Pancreas (tissue), 10 donors: ENCODE data around the gene ZNF391. TPM values are rescaled to one million over a fixed set of nuclear protein-coding genes. Genes with fewer than 3 reads are reported as not detected.

Source experiments
- ATAC-seq, 4 donors: fragments of 200-7000 bp; cut with Tn5 transposase; one replicate each; pipeline versions ENCODE4 v1.8.0 to v1.9.1; 2020; ENCODE audit warnings: mild to moderate bottlenecking in 4 of 4, moderate library complexity in 4 of 4
- DNase-seq, 6 donors: peaks; one replicate each; pipeline ENCODE4 v3.0.0-alpha.2; 2020
- FAIRE-seq: peaks from 2 replicates; lab custom pipeline; 2012; peaks lifted over from hg19 to GRCh38; lab: Jason Lieb, UNC
- H3K27ac ChIP-seq, 4 donors: fragments of 200-600 bp; sonication (generic); 1 replicate in 3 of 4; 2 replicates in 1 of 4; pipeline versions ENCODE4 v1.5.0 to v1.8.0; 2020
- H3K27me3 ChIP-seq, 4 donors: fragments of 200-600 bp; one replicate each; pipeline ENCODE4 v1.8.0; 2021
- H3K36me3 ChIP-seq, 3 donors: fragments of 200-600 bp; sonication (generic) in 1 of 3; one replicate each; pipeline versions ENCODE4 v1.5.0 to v1.8.0; 2020 to 2021
- H3K4me1 ChIP-seq, 3 donors: fragments of 200-600 bp; one replicate each; pipeline ENCODE4 v1.8.0; 2021
- H3K4me3 ChIP-seq, 4 donors: fragments of 200-600 bp; sonication (generic) in 2 of 4; one replicate each; pipeline versions ENCODE4 v1.5.0 to v1.8.0; 2020 to 2021
- H3K9me3 ChIP-seq, 4 donors: fragments of 200-600 bp; one replicate each; pipeline ENCODE4 v1.8.0; 2021
- WGBS, 2 donors: extraction: QIAGEN DNeasy Blood & Tissue Kit; methylation state at CpG; one replicate each; pipeline ENCODE4 v1.1.7; 2013; 5-methylcytosine and 5-hydroxymethylcytosine counted together
- intact Hi-C, 3 donors: fragments of 100-400 bp; cut with DNase I; formaldehyde crosslinking; loops; one replicate each; pipeline versions ENCODE4 v1.11.1 to v1.14.2; 2022
- polyA plus RNA-seq, 2 donors: library from polyadenylated mRNA; stranded (reverse); fragments of 200-250 nt; gene quantifications; one replicate each; pipeline ENCODE4 v1.2.3, GENCODE V29; 2013
- total RNA-seq, 6 donors: library from RNA; stranded (reverse); fragmentation: NEBNext Ultra II Directional in 4 of 6; extraction: Animal tissue kit (Norgen Biotek cat#: 25700) in 4 of 6; gene quantifications; one replicate each; pipeline versions ENCODE4 v1.2.1 to v1.2.4, GENCODE V29; 2021 to 2023
- TF ChIP-seq, protein P1 (sequence below), 4 donors: fragments of 200-600 bp; sonication (generic) in 3 of 4; IDR thresholded peaks; one replicate each; pipeline versions ENCODE4 v1.5.0 to v1.8.0; 2021; ENCODE audit warnings: antibody characterized with exemption in 4 of 4
- donor health status: healthy with polysubstance abuse.
- donor health status: DM: no; HTN: no; CAD: no; lungs with moderate emphysema.
- donor health status: DM: no; HTN: no; CAD: no.
- donor health status: control.
- donor health status: control.
- donor health status: Bipolar disorder and iron deficiency.
- donor health status: DM: yes; HTN: yes; CAD: no.
- donor health status: DM: no; HTN: no; CAD: no.
- donor health status: DM: no; HTN: no; CAD: no.
- donor health status: DM: yes; HTN: yes; CAD: no.

Gene ZNF391
- total and polyA plus RNA-seq, 8 donors, result 1.2 to 3.7 (median 2.1) TPM

DNA sequence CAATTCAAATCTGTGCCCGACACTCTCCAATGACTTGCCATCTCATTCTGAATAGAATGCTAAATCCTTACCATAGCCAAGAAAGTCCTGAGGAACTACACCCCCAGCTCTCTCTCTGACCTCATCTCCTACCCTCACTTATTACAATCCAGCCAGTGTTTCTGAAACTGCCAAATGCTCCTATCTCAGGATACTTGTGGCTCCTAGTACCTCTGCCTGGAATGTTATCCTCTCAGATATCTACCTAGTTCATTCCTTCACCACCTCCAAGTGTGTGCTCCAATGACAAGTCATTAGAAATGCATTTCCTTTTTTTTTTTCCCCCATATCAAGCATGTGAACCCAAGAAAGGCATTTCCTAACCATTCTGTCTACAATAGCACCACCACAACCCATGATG, 59.9 kb downstream of the ZNF391 start:
- Histone ChIP-seq H3K27ac (no peak overlapping the region), H3K9me3 (peaks cover 0 to 18% (median 10%) of the 10 kb centered on the region in 4 donors), H3K4me3 (no peak overlapping the region), H3K27me3 (no peaks in the 10 kb centered on the region), H3K4me1 (no peaks in the 10 kb centered on the region), H3K36me3 (peaks cover 5 to 20% (median 16%) of the 10 kb centered on the region in 3 donors)
- intact Hi-C loops, result no loop called here
- TF ChIP-seq, protein P1, sequence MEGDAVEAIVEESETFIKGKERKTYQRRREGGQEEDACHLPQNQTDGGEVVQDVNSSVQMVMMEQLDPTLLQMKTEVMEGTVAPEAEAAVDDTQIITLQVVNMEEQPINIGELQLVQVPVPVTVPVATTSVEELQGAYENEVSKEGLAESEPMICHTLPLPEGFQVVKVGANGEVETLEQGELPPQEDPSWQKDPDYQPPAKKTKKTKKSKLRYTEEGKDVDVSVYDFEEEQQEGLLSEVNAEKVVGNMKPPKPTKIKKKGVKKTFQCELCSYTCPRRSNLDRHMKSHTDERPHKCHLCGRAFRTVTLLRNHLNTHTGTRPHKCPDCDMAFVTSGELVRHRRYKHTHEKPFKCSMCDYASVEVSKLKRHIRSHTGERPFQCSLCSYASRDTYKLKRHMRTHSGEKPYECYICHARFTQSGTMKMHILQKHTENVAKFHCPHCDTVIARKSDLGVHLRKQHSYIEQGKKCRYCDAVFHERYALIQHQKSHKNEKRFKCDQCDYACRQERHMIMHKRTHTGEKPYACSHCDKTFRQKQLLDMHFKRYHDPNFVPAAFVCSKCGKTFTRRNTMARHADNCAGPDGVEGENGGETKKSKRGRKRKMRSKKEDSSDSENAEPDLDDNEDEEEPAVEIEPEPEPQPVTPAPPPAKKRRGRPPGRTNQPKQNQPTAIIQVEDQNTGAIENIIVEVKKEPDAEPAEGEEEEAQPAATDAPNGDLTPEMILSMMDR (IDR thresholded peaks at IDR 0.05), result no peak
- DNase-seq, result no peak
- no peak for FAIRE-seq
- 96 to 100% methylated on average over 1 of the region's 1 CpG for WGBS, 2 donors
- ATAC-seq, result no peak

DNA sequence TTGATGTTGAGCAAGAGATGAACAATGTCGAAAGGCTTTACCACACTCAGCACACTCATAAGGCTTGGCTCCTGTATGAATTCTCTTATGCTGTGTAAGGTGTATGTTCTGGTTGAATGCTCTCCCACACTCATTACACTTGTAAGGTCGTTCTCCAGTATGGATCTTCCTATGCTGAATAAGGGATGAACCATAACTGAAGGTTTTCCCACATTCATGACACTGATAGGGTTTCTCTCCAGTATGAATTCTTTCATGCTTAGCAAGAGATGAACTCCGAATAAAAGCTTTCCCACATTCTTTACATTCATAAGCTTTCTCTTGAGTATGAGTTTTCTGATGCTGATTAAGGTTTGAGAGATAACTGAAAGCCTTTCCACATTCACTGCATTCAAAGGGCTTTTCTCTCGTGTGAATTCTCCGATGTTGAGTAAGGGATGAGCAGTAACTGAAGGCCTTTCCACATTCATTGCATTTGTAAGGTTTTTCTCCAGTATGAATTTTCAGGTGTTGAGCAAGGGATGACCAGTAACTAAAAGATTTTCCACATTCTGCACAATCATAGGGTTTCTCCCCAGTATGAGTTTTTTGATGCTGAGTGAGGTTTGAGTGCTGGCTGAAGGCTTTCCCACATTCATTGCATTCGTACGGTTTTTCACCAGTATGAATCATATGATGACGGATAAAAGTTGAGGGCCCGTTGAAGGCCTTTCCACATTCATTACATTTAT, 63.3 kb downstream of the ZNF391 start:
- Histone ChIP-seq H3K4me1 (no peaks in the 10 kb centered on the region), H3K36me3 (peaks cover 8 to 49% (median 38%) of the 10 kb centered on the region in 3 donors), H3K4me3 (no peak overlapping the region), H3K9me3 (peaks cover 0 to 19% (median 11%) of the 10 kb centered on the region in 4 donors), H3K27me3 (no peaks in the 10 kb centered on the region), H3K27ac (no peak overlapping the region)
- WGBS, 2 donors, result 97 to 99% methylated on average over 9 of the region's 9 CpGs
- intact Hi-C loops, result no loop called here
- TF ChIP-seq, protein P1 (IDR thresholded peaks at IDR 0.05), result no peak
- ATAC-seq (no peak), FAIRE-seq (no peak), DNase-seq (no peak)

DNA sequence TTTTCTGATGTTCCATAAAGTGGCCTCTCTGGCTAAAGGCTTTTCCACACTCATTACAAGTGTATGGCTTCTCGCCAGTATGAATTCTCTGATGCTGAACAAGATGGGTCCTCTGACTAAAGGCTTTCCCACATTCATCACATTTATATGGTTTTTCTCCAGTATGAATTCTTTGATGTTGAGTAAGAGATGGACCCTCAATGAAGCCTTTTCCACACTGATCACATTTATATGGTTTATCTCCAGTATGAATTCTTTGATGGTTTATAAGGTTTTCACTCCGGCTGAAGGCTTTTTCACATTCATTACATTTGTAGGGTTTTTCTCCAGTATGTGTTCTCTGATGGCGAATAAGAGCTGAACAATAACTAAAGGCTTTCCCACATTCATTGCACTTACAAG, 63.9 kb downstream of the ZNF391 start:
- H3K9me3 ChIP-seq, result peaks cover 0 to 19% (median 11%) of the 10 kb centered on the region in 4 donors
- ATAC-seq, result no peak
- intact Hi-C loops, result no loop called here

More for the DNA sequence above, 63.9 kb downstream of the ZNF391 start:
- peaks cover 8 to 56% (median 38%) of the 10 kb centered on the region in 3 donors for H3K36me3 ChIP-seq
- H3K27ac ChIP-seq, result no peak overlapping the region
- 98 to 99% methylated on average over 3 of the region's 3 CpGs for WGBS, 2 donors
- H3K27me3 ChIP-seq, result no peaks in the 10 kb centered on the region
- DNase-seq (no peak), FAIRE-seq (no peak)
- no peaks in the 10 kb centered on the region for H3K4me1 ChIP-seq
- H3K4me3 ChIP-seq, result no peak overlapping the region
- TF ChIP-seq, protein P1 (IDR thresholded peaks at IDR 0.05), result no peak

Other genes starting within 250 kb of the ZNF391 start
- 10 to 100 TPM; 14.0 to 30.1 (median 23.4) TPM for gene PRSS16, start 141.1 kb upstream of the ZNF391 start, total RNA-seq
- 10 to 100 TPM; 15.5 to 17.6 TPM for gene PRSS16, start 141.1 kb upstream of the ZNF391 start, polyA plus RNA-seq
- under 1 TPM in 1 of 6 donors, not detected in 5; 0.03 TPM for gene POM121L2, start 76.5 kb upstream of the ZNF391 start, total RNA-seq
- gene POM121L2, start 76.5 kb upstream of the ZNF391 start, polyA plus RNA-seq, result under 1 TPM in 1 of 2 donors, not detected in 1; 0.02 TPM
- gene ZNF184, start 84.3 kb downstream of the ZNF391 start, total RNA-seq, result 1 to 10 TPM; 1.6 to 4.6 (median 2.6) TPM
- 1 to 10 TPM; 1.1 to 1.9 TPM for gene ZNF184, start 84.3 kb downstream of the ZNF391 start, polyA plus RNA-seq